ENCODE measurements around the gene FAM47E.

The FAM47E gene

DNA sequence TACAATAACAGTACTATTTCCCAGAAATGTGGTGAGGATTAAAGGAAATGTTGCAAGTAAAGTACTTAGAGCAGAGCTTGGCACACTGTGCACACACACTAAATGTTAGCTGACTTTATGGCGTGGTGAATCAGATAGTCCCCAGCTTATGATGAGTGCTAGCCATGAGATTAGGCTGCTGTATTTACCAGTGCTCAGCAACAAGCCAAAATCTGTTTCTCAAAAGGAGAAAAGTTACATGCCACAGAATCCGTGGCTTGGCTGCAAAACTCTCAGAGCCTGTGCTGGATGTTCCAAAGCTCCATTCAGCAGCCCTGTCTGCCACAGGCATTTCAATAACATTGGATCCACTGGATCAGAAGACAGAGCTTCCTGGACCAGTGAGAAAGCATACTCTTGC, 42.3 kb downstream of the FAM47E start:
- Histone ChIP-seq H3K4me3 (ENCODE audit: low read depth, low read length) (no peak overlapping the region), H3K36me3 (ENCODE audit: control insufficient read depth in 2 of 2, insufficient read depth in 1 of 2, low read length in 2 of 2) (no peaks in the 10 kb centered on the region), H3K9me3 (ENCODE audit: control insufficient read depth, insufficient read depth, low read depth, low read length) (no peaks in the 10 kb centered on the region), H3K4me1 (ENCODE audit: control insufficient read depth, insufficient read depth, low read length) (no peaks in the 10 kb centered on the region), H3K27ac (ENCODE audit: extremely low read depth, low read depth, low read length) (no peak overlapping the region)
- POLR2A ChIA-PET, result no interaction called here
- CTCF ChIA-PET, result interaction anchor here (1.0 kb wide), 1 partner anchor 84 kb away, joined by 3 read pairs; no protein-coding TSS in a partner anchor
- no peak for TF ChIP-seq ZNF391 (tag by site-specific recombination; IDR thresholded peaks at IDR 0.05; ENCODE audit: borderline replicate concordance, low read depth)
- TF ChIP-seq MYNN (tag by site-specific recombination; IDR thresholded peaks at IDR 0.05; ENCODE audit: borderline replicate concordance), result no peak
- no peak for TF ChIP-seq ZNF37A (tag by site-specific recombination; IDR thresholded peaks at IDR 0.05)
- no peak for TF ChIP-seq KLF7 (tag by site-specific recombination; IDR thresholded peaks at IDR 0.05; ENCODE audit: borderline replicate concordance)
- no peak for TF ChIP-seq ZNF560 (tag by site-specific recombination; IDR thresholded peaks at IDR 0.05; ENCODE audit: borderline replicate concordance)
- TF ChIP-seq, protein P1, sequence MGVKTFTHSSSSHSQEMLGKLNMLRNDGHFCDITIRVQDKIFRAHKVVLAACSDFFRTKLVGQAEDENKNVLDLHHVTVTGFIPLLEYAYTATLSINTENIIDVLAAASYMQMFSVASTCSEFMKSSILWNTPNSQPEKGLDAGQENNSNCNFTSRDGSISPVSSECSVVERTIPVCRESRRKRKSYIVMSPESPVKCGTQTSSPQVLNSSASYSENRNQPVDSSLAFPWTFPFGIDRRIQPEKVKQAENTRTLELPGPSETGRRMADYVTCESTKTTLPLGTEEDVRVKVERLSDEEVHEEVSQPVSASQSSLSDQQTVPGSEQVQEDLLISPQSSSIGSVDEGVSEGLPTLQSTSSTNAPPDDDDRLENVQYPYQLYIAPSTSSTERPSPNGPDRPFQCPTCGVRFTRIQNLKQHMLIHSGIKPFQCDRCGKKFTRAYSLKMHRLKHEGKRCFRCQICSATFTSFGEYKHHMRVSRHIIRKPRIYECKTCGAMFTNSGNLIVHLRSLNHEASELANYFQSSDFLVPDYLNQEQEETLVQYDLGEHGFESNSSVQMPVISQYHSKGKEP (tag by site-specific recombination; IDR thresholded peaks at IDR 0.05), result no peak
- TF ChIP-seq KLF10 (tag by site-specific recombination; IDR thresholded peaks at IDR 0.05), result no peak
- TF ChIP-seq KLF16 (tag by site-specific recombination; IDR thresholded peaks at IDR 0.05), result no peak
- TF ChIP-seq ZNF670 (tag by site-specific recombination; IDR thresholded peaks at IDR 0.05; ENCODE audit: low read depth), result no peak

DNA sequence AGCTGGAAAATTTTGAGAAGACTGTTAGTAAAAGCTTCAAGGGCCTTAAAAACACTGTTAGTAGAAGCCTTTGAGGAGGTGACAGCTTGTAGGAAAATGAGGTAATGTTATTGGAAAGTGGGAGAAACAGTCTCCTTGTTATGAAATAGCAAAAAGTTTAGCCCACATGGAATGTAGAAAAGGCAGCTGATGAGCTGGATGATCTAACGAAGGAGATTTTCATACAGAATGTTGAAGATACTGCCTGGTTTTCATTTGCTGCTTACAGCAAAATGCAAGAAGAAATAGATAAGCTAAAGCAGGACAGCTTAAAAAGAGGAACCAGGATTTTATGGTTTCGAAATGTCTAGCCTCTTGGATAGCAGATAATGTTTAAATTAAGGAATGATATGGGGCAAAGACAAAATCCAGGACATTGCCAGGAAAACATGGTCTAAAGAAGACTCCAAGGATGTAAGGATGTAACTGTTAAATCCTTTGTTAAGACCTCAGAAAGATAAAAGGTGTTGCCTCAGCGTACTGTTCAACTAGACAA, 44.8 kb downstream of the FAM47E start:
- Histone ChIP-seq H3K36me3 (ENCODE audit: control insufficient read depth in 2 of 2, insufficient read depth in 1 of 2, low read length in 2 of 2) (no peaks in the 10 kb centered on the region), H3K4me3 (ENCODE audit: low read depth, low read length) (no peak overlapping the region), H3K27ac (ENCODE audit: extremely low read depth, low read depth, low read length) (no peak overlapping the region), H3K4me1 (ENCODE audit: control insufficient read depth, insufficient read depth, low read length) (no peaks in the 10 kb centered on the region), H3K9me3 (ENCODE audit: control insufficient read depth, insufficient read depth, low read depth, low read length) (no peaks in the 10 kb centered on the region)
- ChIA-PET CTCF (interaction anchor here (0.6 to 0.7 kb wide), 2 partner anchors 13 to 196 kb away, joined by 3 read pairs; no protein-coding TSS in a partner anchor), POLR2A (no interaction called here)
- TF ChIP-seq, protein P2, sequence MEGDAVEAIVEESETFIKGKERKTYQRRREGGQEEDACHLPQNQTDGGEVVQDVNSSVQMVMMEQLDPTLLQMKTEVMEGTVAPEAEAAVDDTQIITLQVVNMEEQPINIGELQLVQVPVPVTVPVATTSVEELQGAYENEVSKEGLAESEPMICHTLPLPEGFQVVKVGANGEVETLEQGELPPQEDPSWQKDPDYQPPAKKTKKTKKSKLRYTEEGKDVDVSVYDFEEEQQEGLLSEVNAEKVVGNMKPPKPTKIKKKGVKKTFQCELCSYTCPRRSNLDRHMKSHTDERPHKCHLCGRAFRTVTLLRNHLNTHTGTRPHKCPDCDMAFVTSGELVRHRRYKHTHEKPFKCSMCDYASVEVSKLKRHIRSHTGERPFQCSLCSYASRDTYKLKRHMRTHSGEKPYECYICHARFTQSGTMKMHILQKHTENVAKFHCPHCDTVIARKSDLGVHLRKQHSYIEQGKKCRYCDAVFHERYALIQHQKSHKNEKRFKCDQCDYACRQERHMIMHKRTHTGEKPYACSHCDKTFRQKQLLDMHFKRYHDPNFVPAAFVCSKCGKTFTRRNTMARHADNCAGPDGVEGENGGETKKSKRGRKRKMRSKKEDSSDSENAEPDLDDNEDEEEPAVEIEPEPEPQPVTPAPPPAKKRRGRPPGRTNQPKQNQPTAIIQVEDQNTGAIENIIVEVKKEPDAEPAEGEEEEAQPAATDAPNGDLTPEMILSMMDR (tag by site-specific recombination; IDR thresholded peaks at IDR 0.05), result no peak
- TF ChIP-seq ZNF621 (tag by site-specific recombination; IDR thresholded peaks at IDR 0.05) (no peak), GFI1B (tag by site-specific recombination; IDR thresholded peaks at IDR 0.05) (no peak), ZNF146 (tag by site-specific recombination; IDR thresholded peaks at IDR 0.05) (no peak), ZEB2 (tag by site-specific recombination; IDR thresholded peaks at IDR 0.05) (no peak), ZNF214 (tag by site-specific recombination; IDR thresholded peaks at IDR 0.05; ENCODE audit: borderline replicate concordance) (no peak), ZNF341 (tag by site-specific recombination; IDR thresholded peaks at IDR 0.05; ENCODE audit: low read depth) (no peak)
- TF ChIP-seq, protein P3, sequence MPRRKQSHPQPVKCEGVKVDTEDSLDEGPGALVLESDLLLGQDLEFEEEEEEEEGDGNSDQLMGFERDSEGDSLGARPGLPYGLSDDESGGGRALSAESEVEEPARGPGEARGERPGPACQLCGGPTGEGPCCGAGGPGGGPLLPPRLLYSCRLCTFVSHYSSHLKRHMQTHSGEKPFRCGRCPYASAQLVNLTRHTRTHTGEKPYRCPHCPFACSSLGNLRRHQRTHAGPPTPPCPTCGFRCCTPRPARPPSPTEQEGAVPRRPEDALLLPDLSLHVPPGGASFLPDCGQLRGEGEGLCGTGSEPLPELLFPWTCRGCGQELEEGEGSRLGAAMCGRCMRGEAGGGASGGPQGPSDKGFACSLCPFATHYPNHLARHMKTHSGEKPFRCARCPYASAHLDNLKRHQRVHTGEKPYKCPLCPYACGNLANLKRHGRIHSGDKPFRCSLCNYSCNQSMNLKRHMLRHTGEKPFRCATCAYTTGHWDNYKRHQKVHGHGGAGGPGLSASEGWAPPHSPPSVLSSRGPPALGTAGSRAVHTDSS (tag by site-specific recombination; IDR thresholded peaks at IDR 0.05), result no peak
- TF ChIP-seq, protein P4, sequence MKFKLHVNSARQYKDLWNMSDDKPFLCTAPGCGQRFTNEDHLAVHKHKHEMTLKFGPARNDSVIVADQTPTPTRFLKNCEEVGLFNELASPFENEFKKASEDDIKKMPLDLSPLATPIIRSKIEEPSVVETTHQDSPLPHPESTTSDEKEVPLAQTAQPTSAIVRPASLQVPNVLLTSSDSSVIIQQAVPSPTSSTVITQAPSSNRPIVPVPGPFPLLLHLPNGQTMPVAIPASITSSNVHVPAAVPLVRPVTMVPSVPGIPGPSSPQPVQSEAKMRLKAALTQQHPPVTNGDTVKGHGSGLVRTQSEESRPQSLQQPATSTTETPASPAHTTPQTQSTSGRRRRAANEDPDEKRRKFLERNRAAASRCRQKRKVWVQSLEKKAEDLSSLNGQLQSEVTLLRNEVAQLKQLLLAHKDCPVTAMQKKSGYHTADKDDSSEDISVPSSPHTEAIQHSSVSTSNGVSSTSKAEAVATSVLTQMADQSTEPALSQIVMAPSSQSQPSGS (tag by site-specific recombination; IDR thresholded peaks at IDR 0.05; ENCODE audit: low read depth), result no peak
- TF ChIP-seq, protein P5, sequence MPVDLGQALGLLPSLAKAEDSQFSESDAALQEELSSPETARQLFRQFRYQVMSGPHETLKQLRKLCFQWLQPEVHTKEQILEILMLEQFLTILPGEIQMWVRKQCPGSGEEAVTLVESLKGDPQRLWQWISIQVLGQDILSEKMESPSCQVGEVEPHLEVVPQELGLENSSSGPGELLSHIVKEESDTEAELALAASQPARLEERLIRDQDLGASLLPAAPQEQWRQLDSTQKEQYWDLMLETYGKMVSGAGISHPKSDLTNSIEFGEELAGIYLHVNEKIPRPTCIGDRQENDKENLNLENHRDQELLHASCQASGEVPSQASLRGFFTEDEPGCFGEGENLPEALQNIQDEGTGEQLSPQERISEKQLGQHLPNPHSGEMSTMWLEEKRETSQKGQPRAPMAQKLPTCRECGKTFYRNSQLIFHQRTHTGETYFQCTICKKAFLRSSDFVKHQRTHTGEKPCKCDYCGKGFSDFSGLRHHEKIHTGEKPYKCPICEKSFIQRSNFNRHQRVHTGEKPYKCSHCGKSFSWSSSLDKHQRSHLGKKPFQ (tag by site-specific recombination; IDR thresholded peaks at IDR 0.05), result no peak

Measured in HEK293 (cell line).